CD14-positive monocyte (primary cell): ENCODE results near the gene YWHAE. TPM values are rescaled to one million over a fixed set of nuclear protein-coding genes. Genes with fewer than 3 reads are reported as not detected.
A peak's percentile ranks its signal among the peaks of the same experiment; 100 is the strongest.

Experiments used
- DNase-seq, 3 donors: peaks; one replicate each; pipeline ENCODE4 v3.0.0-alpha.2; 2011 to 2022
- H2AFZ ChIP-seq: 2 replicates; pipeline ENCODE4 v1.6.0; 2012; ENCODE audit warnings: mild to moderate bottlenecking, low read depth, low read length, inconsistent platforms; ENCODE audit not compliant: insufficient read depth, poor library complexity, severe bottlenecking
- H3K27ac ChIP-seq, 2 donors: 1 replicate in 1 of 2; 2 replicates in 1 of 2; pipeline ENCODE4 v1.5.1; 2012 to 2013; ENCODE audit warnings: low read length in 2 of 2, control low read depth in 1 of 2, inconsistent platforms in 1 of 2, low read depth in 1 of 2, mild to moderate bottlenecking in 1 of 2
- H3K27me3 ChIP-seq, 2 donors: one replicate each; pipeline versions ENCODE4 v1.6.0 to v1.6.1; 2011 to 2013; ENCODE audit warnings: low read length in 2 of 2; ENCODE audit not compliant: control insufficient read depth in 2 of 2, insufficient read depth in 2 of 2
- H3K36me3 ChIP-seq, 2 donors: replicated peaks in 1 of 2; 1 replicate in 1 of 2; 2 replicates in 1 of 2; pipeline versions ENCODE4 v1.5.1 to v1.6.1; 2012 to 2013; ENCODE audit warnings: low read length in 2 of 2, control low read depth in 1 of 2, inconsistent platforms in 1 of 2, mild to moderate bottlenecking in 1 of 2; ENCODE audit not compliant: insufficient read depth in 2 of 2, control insufficient read depth in 1 of 2
- H3K4me1 ChIP-seq, 2 donors: 1 replicate in 1 of 2; 2 replicates in 1 of 2; pipeline versions ENCODE4 v1.5.1 to v1.6.1; 2012 to 2013; ENCODE audit warnings: low read length in 2 of 2, control low read depth in 1 of 2, inconsistent platforms in 1 of 2, mild to moderate bottlenecking in 1 of 2, moderate library complexity in 1 of 2; ENCODE audit not compliant: insufficient read depth in 2 of 2, control insufficient read depth in 1 of 2
- H3K4me2 ChIP-seq: replicated peaks from 2 replicates; pipeline ENCODE3; 2012; ENCODE audit warnings: low read length, moderate library complexity, mild to moderate bottlenecking; ENCODE audit not compliant: poor library complexity, severe bottlenecking; ENCODE audit errors: extremely low read depth
- H3K4me3 ChIP-seq, 3 experiments: fragments of 200-600 bp in 1 of 3; sonication (generic) in 1 of 3; replicated peaks in 1 of 3; 1 replicate in 2 of 3; 2 replicates in 1 of 3; pipeline ENCODE4 v1.5.1; 2011 to 2013; ENCODE audit warnings: low read length in 3 of 3, mild to moderate bottlenecking in 3 of 3, control low read depth in 2 of 3, low read depth in 2 of 3, inconsistent platforms in 1 of 3, moderate library complexity in 1 of 3
- H3K79me2 ChIP-seq: 2 replicates; pipeline ENCODE4 v1.6.0; 2012; ENCODE audit warnings: mild to moderate bottlenecking, control low read depth, inconsistent platforms, low read length, moderate library complexity; ENCODE audit not compliant: insufficient read depth
- H3K9ac ChIP-seq: 2 replicates; pipeline ENCODE4 v1.6.0; 2017; ENCODE audit warnings: low read length, mild to moderate bottlenecking; ENCODE audit not compliant: insufficient read depth, poor library complexity, severe bottlenecking
- H3K9me3 ChIP-seq, 2 donors: replicated peaks in 1 of 2; 1 replicate in 1 of 2; 2 replicates in 1 of 2; pipeline versions ENCODE4 v1.5.1 to v1.6.1; 2012 to 2013; ENCODE audit warnings: low read length in 2 of 2, control low read depth in 1 of 2; ENCODE audit not compliant: control insufficient read depth in 1 of 2, insufficient read depth in 1 of 2
- H4K20me1 ChIP-seq: 2 replicates; pipeline ENCODE4 v1.6.0; 2012; ENCODE audit warnings: mild to moderate bottlenecking, low read length, control low read depth, moderate library complexity; ENCODE audit not compliant: insufficient read depth
- H3K27ac Mint-ChIP-seq, 7 donors: one replicate each; pipeline ENCODE4 v1.8.0; 2020; ENCODE audit warnings: mild to moderate bottlenecking in 7 of 7, mixed read lengths in 7 of 7, moderate library complexity in 6 of 7, inconsistent platforms in 2 of 7
- H3K27me3 Mint-ChIP-seq, 3 donors: one replicate each; pipeline ENCODE4 v1.8.0; 2021 to 2022; ENCODE audit warnings: low read depth in 3 of 3, mild to moderate bottlenecking in 3 of 3, mixed read lengths in 3 of 3, moderate library complexity in 3 of 3, inconsistent platforms in 1 of 3
- H3K36me3 Mint-ChIP-seq, 2 donors: one replicate each; pipeline ENCODE4 v1.8.0; 2020; ENCODE audit warnings: mixed read lengths in 2 of 2, inconsistent platforms in 1 of 2, mild to moderate bottlenecking in 1 of 2
- H3K4me1 Mint-ChIP-seq: one replicate; pipeline ENCODE4 v1.8.0; 2020; ENCODE audit warnings: mild to moderate bottlenecking, mixed read lengths
- H3K4me3 Mint-ChIP-seq, 2 donors: one replicate each; pipeline ENCODE4 v1.8.0; 2020; ENCODE audit warnings: mild to moderate bottlenecking in 2 of 2, mixed read lengths in 2 of 2, moderate library complexity in 1 of 2
- H3K9me3 Mint-ChIP-seq, 7 donors: one replicate each; pipeline ENCODE4 v1.8.0; 2020 to 2022; ENCODE audit warnings: mixed read lengths in 7 of 7, mild to moderate bottlenecking in 6 of 7, moderate library complexity in 6 of 7, inconsistent platforms in 2 of 7
- CTCF ChIP-seq: fragments of 200-600 bp; IDR thresholded peaks from one replicate; pipeline ENCODE4 v1.8.0; 2022; ENCODE audit warnings: antibody characterized with exemption, mild to moderate bottlenecking
- WGBS: methylation state at CpG from one replicate; pipeline ENCODE4 v1.1.5; 2013; ENCODE audit warnings: missing lambda C conversion rate; ENCODE audit not compliant: insufficient coverage; 5-methylcytosine and 5-hydroxymethylcytosine counted together
- intact Hi-C, 2 donors: fragments of 100-400 bp; cut with micrococcal nuclease; formaldehyde crosslinking; loops; one replicate each; pipeline versions ENCODE4 v1.15.0 to v1.15.1; 2023
- polyA plus RNA-seq, 3 donors: library from polyadenylated mRNA; depleted of rRNA in 1 of 3; unstranded in 2 of 3; stranded (reverse) in 1 of 3; fragments of 300-500 nt in 2 of 3; fragments of >200 nt in 1 of 3; fragmentation: Illumina TruSeq in 2 of 3; gene quantifications; 1 replicate in 2 of 3; 2 replicates in 1 of 3; pipeline ENCODE4 v1.2.3, GENCODE V29; 2012 to 2021

YWHAE gene
- polyA plus RNA-seq, 3 donors: 165 to 185 (median 168) TPM

DNA sequence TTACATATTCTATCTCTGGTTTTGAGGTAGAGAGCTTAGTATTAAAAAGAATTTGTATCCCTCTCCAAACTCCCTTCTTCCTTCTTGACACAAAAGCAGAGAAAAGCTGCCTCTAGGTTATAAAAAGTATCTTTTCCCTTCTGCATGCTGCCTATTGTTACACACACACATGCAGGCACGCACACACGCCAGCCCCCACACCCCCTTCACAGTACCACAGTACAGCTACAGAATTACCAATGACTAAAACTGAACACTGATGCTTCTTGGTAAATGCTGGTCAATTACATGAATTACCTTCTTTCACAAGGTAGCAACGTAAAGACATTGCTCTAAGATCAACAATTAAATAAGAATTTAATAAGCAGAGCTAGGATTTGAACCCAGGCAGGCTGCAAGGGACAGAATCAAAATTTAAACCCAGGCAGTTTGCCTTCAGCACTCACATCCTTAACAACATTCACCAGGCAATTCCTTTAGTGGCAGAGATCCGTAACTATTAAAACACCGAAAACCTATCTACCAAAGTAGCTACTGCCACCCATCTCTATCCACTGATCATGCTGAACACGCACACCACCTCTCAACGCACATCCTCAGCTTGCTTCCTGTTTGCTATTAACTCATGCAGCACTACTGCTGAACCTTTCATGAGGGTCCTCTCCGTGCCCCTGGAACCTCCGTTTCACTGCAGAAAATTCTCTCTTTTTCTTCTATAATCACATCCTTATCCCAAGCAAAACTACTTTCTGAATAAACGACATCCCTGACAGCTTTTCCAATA lies 37.8 kb downstream of the YWHAE start:
- peak overlapping the region; percentile 71 for H3K4me2 ChIP-seq
- peaks cover 57% of the 10 kb centered on the region for H3K4me1 Mint-ChIP-seq
- WGBS: 17% methylated on average over 9 of the region's 10 CpGs

More for the DNA sequence above, 37.8 kb downstream of the YWHAE start:
- H3K9ac ChIP-seq: no peak overlapping the region
- Mint-ChIP-seq H3K27me3 (peaks cover 0 to 2% (median 0%) of the 10 kb centered on the region in 3 donors), H3K27ac (peak overlapping the region; percentile 81 to 95 (median 89)), H3K4me3 (peak overlapping the region; percentile 39 to 67), H3K36me3 (peaks cover 29 to 46% of the 10 kb centered on the region in 2 donors), H3K9me3 (no peaks in the 10 kb centered on the region)
- no peak for TF ChIP-seq CTCF
- H3K79me2 ChIP-seq: peaks cover 81% of the 10 kb centered on the region
- peaks cover 47 to 53% of the 10 kb centered on the region in 2 donors for H3K4me1 ChIP-seq
- peak; percentile 15 to 40 (median 21) for DNase-seq
- H3K9me3 ChIP-seq: no peaks in the 10 kb centered on the region
- peaks cover 98% of the 10 kb centered on the region for H4K20me1 ChIP-seq
- no peaks in the 10 kb centered on the region for H3K27me3 ChIP-seq
- peak overlapping the region in 1 of 3 experiments; percentile 63 for H3K4me3 ChIP-seq
- peaks cover 27 to 49% of the 10 kb centered on the region in 2 donors for H3K36me3 ChIP-seq
- H3K27ac ChIP-seq: peak overlapping the region; percentile 19 to 80
- intact Hi-C loops: loop anchor here (5.0 to 10.0 kb wide), 4 partner anchors 35 to 283 kb away; partner anchors contain the start of genes CRK (in 1 of the 2), RILP (in 1 of the 2) and SCARF1 (in 1 of the 2)
- no peak overlapping the region for H2AFZ ChIP-seq
